LNCaP clone FGC (cell line): ENCODE data around the gene UROC1.

Experiments
- DNase-seq: peaks from one replicate; pipeline ENCODE4 v3.0.0-alpha.2; 2011; ENCODE audit warnings: low read depth
- H3K4me3 ChIP-seq: 2 replicates; pipeline ENCODE4 v1.5.1; 2011; ENCODE audit warnings: mild to moderate bottlenecking, low read depth, low read length, control low read depth
- CTCF ChIP-seq: IDR thresholded peaks from 2 replicates; pipeline ENCODE4 v1.5.1; 2012; ENCODE audit warnings: mild to moderate bottlenecking; ENCODE audit not compliant: control insufficient read depth, insufficient read depth; ENCODE audit errors: extremely low read depth

The UROC1 gene

DNA sequence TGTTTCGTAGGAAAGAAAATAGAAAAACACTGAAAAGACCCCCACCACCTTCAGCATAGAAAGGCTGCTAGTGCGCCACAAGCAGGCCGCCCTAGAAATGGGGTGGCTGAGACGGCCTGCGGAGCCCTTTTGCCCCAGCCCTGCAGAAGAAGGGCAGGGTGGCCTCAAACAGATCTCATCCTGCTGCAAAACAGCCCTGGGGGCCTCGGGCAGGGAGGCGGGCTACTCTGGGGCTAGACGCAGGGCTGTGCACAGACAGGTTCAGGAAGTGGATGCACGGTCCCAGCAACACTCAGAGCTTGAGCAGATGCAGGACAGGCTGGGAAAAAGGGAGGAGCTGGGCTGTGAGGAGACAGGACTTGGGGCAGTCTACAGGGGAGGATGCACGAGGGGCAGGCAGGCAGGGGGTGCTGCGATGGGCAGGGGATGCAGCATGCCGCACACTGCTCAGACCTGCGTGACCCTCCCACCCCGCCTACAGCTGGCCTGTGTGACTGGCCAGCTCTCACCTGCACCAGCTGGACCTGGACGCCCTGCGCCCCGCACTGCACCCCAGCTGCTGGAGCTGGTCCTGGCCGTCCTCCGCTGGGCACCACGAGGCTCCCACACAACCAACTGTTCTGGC is 76.2 kb downstream of the UROC1 start:
- no peak for TF ChIP-seq CTCF
- H3K4me3 ChIP-seq: no peak overlapping the region

GRCh38 chr3:126440709-126440995 is 76.9 kb downstream of the UROC1 start:
- TF ChIP-seq CTCF: no peak
- DNase-seq: no peak
- H3K4me3 ChIP-seq: no peak overlapping the region

More for the DNA sequence above, 76.2 kb downstream of the UROC1 start:
- no peak for DNase-seq

- TF ChIP-seq CTCF: no peak
- H3K4me3 ChIP-seq: no peak overlapping the region
- no peak for DNase-seq
Measured at GRCh38 chr3:126439968-126440708, 77.4 kb downstream of the UROC1 start.

- H3K4me3 ChIP-seq: no peak overlapping the region
- no peak for TF ChIP-seq CTCF
- DNase-seq: no peak
Measured at GRCh38 chr3:126439346-126439967, 78.1 kb downstream of the UROC1 start.

- no peak for TF ChIP-seq CTCF
- no peak overlapping the region for H3K4me3 ChIP-seq
- DNase-seq: no peak
Measured at GRCh38 chr3:126438746-126439145, 78.8 kb downstream of the UROC1 start.

- DNase-seq: no peak
- no peak for TF ChIP-seq CTCF
- H3K4me3 ChIP-seq: no peak overlapping the region
Measured at GRCh38 chr3:126438186-126438585, 79.4 kb downstream of the UROC1 start.
